Measurements from ENCODE around the gene MYL11. TPM values are rescaled to one million over a fixed set of nuclear protein-coding genes. Genes with fewer than 3 reads are reported as not detected.

Gene MYL11
- polyA plus RNA-seq, 1 donor = 0.63 TPM

- DNase-seq = peak; percentile 100
Measured at GRCh38 chr16:30370456-30371247, 4.0 kb upstream of the MYL11 start, which contains the start of gene TBC1D10B. Gene TBC1D10B, minus strand, starts transcription at chr16:30370494. Its CDS starts 311 bp downstream, at chr16:30370183.

GRCh38 chr16:30371248-30371816 lies 3.3 kb upstream of the MYL11 start:
- DNase-seq = no peak

GRCh38 chr16:30372038-30372712 lies 2.4 kb upstream of the MYL11 start:
- DNase-seq = no peak

- no peak for DNase-seq
Measured at GRCh38 chr16:30372725-30373124, 1.9 kb upstream of the MYL11 start.

GRCh38 chr16:30375864-30376263 lies 1.3 kb downstream of the MYL11 start:
- no peak for DNase-seq

- no peak for DNase-seq
Measured at GRCh38 chr16:30376461-30376902, 1.9 kb downstream of the MYL11 start.

GRCh38 chr16:30377050-30377811 lies 2.6 kb downstream of the MYL11 start:
- no peak for DNase-seq

- DNase-seq = peak; percentile 88
Measured at GRCh38 chr16:30377812-30378235, 3.2 kb downstream of the MYL11 start.

GRCh38 chr16:30378236-30379157 lies 3.9 kb downstream of the MYL11 start:
- DNase-seq = peak; percentile 98

- DNase-seq = no peak
Measured at GRCh38 chr16:30379158-30379783, 4.7 kb downstream of the MYL11 start.

- DNase-seq = no peak
Measured at GRCh38 chr16:30380072-30380802, 5.6 kb downstream of the MYL11 start.

- DNase-seq = no peak
Measured at GRCh38 chr16:30380803-30381208, 6.2 kb downstream of the MYL11 start.

- DNase-seq = no peak
Measured at GRCh38 chr16:30381291-30382041, 6.9 kb downstream of the MYL11 start.

GRCh38 chr16:30382111-30382881 lies 7.7 kb downstream of the MYL11 start, which contains the start of gene SEPTIN1:
Gene SEPTIN1, minus strand, starts transcription at chr16:30382561. Its CDS starts 19 bp downstream, at chr16:30382542.
- no peak for DNase-seq

GRCh38 chr16:30383521-30383920 lies 8.9 kb downstream of the MYL11 start:
- no peak for DNase-seq

- DNase-seq = no peak
Measured at GRCh38 chr16:30394592-30395154, 20.1 kb downstream of the MYL11 start.

- peak; percentile 92 for DNase-seq
Measured at GRCh38 chr16:30395155-30395991, 20.8 kb downstream of the MYL11 start, which contains the start of gene ZNF48. Gene ZNF48, plus strand, starts transcription at chr16:30395420. Its CDS starts 375 bp downstream, at chr16:30395795.

Measured in left kidney (tissue), 2 donors.